GM23338 (cell line): ENCODE measurements around the gene ETV4. TPM values are rescaled to one million over a fixed set of nuclear protein-coding genes. Genes with fewer than 3 reads are reported as not detected.

Source experiments
- ATAC-seq: fragments of 200-7000 bp; cut with Tn5 transposase; 3 replicates; pipeline ENCODE4 v1.9.1; 2020
- DNase-seq: peaks from one replicate; pipeline ENCODE4 v3.0.0-alpha.2; 2015; ENCODE audit warnings: low spot score
- H2AFZ ChIP-seq: fragments of 200-600 bp; sonication (generic); 2 replicates; pipeline ENCODE4 v1.8.0; 2016; ENCODE audit warnings: antibody characterized with exemption, mild to moderate bottlenecking, moderate library complexity
- H3F3A ChIP-seq: fragments of 200-600 bp; sonication (generic); replicated peaks from 2 replicates; pipeline ENCODE4 v1.8.0; 2017; ENCODE audit warnings: antibody characterized with exemption, mixed run types, low read depth
- H3K27ac ChIP-seq: fragments of 200-600 bp; sonication (generic); 2 replicates; pipeline ENCODE4 v1.6.1; 2016; ENCODE audit warnings: low read depth
- H3K27me3 ChIP-seq: fragments of 200-600 bp; sonication (generic); 2 replicates; pipeline ENCODE4 v1.8.0; 2016; ENCODE audit warnings: mild to moderate bottlenecking, mixed run types, moderate library complexity; ENCODE audit not compliant: insufficient read depth
- H3K36me3 ChIP-seq: fragments of 200-600 bp; sonication (generic); 2 replicates; pipeline ENCODE4 v1.8.0; 2016; ENCODE audit warnings: mild to moderate bottlenecking; ENCODE audit not compliant: insufficient read depth
- H3K4me1 ChIP-seq: fragments of 200-600 bp; sonication (generic); 2 replicates; pipeline ENCODE4 v1.8.0; 2016; ENCODE audit warnings: mild to moderate bottlenecking, moderate library complexity; ENCODE audit not compliant: insufficient read depth
- H3K4me2 ChIP-seq: fragments of 200-600 bp; sonication (generic); 2 replicates; pipeline ENCODE4 v1.7.1; 2017; ENCODE audit warnings: mixed run types
- H3K4me3 ChIP-seq: fragments of 200-600 bp; sonication (generic); 2 replicates; pipeline ENCODE4 v1.6.1; 2016; ENCODE audit warnings: mixed run types
- H3K79me2 ChIP-seq: fragments of 200-600 bp; sonication (generic); replicated peaks from 2 replicates; pipeline ENCODE4 v1.8.0; 2017; ENCODE audit warnings: mild to moderate bottlenecking; ENCODE audit not compliant: insufficient read depth
- H3K9me2 ChIP-seq: fragments of 200-600 bp; sonication (generic); 2 replicates; pipeline ENCODE4 v1.8.0; 2017; ENCODE audit not compliant: insufficient read depth
- H4K20me1 ChIP-seq: fragments of 200-600 bp; sonication (generic); replicated peaks from 2 replicates; pipeline ENCODE4 v1.8.0; 2017; ENCODE audit warnings: mild to moderate bottlenecking; ENCODE audit not compliant: insufficient read depth
- H3K27ac Mint-ChIP-seq: 2 replicates; pipeline ENCODE4 v1.8.0; 2020; ENCODE audit warnings: inconsistent platforms, mild to moderate bottlenecking, moderate library complexity, mixed read lengths
- H3K27me3 Mint-ChIP-seq: 3 replicates; pipeline ENCODE4 v1.8.0; 2022; ENCODE audit warnings: low read depth, mild to moderate bottlenecking, moderate library complexity, mixed read lengths, inconsistent platforms; ENCODE audit not compliant: insufficient read depth, poor library complexity
- H3K36me3 Mint-ChIP-seq: 3 replicates; pipeline ENCODE4 v1.8.0; 2021; ENCODE audit warnings: low read depth, mild to moderate bottlenecking, inconsistent platforms, moderate library complexity, mixed read lengths
- H3K4me1 Mint-ChIP-seq: 3 replicates; pipeline ENCODE4 v1.8.0; 2020; ENCODE audit warnings: mild to moderate bottlenecking, inconsistent platforms, mixed read lengths
- H3K4me3 Mint-ChIP-seq: 3 replicates; pipeline ENCODE4 v1.8.0; 2021; ENCODE audit warnings: moderate library complexity, mild to moderate bottlenecking, inconsistent platforms, mixed read lengths
- H3K9me3 Mint-ChIP-seq: 3 replicates; pipeline ENCODE4 v1.8.0; 2020; ENCODE audit warnings: moderate library complexity, mild to moderate bottlenecking, inconsistent platforms, mixed read lengths
- CREB1 ChIP-seq: fragments of 250-450 bp; sonication (Bioruptor Pico); IDR thresholded peaks from 2 replicates; pipeline ENCODE4 v1.5.0; 2020; ENCODE audit warnings: low read depth, mild to moderate bottlenecking, moderate library complexity
- CTCF ChIP-seq, 2 experiments: fragments of 200-600 bp in 1 of 2; sonication (generic) in 1 of 2; conservative IDR thresholded peaks; 2 replicates each; pipeline versions ENCODE4 v1.5.1 to v1.6.1; 2016 to 2017; ENCODE audit warnings: antibody characterized with exemption in 2 of 2, low read depth in 2 of 2, mild to moderate bottlenecking in 2 of 2, moderate library complexity in 1 of 2
- ETS1 ChIP-seq: IDR thresholded peaks from 2 replicates; pipeline ENCODE4 v1.6.1; 2016; ENCODE audit warnings: antibody characterized with exemption
- EZH2 ChIP-seq: fragments of 200-600 bp; sonication (generic); IDR thresholded peaks from one replicate; pipeline ENCODE4 v1.8.0; 2017; ENCODE audit warnings: antibody characterized with exemption, mild to moderate bottlenecking, low read depth; ENCODE audit not compliant: unreplicated experiment
- EZH2phosphoT487 ChIP-seq: fragments of 200-600 bp; sonication (generic); IDR thresholded peaks from one replicate; pipeline ENCODE4 v1.8.1; 2018; ENCODE audit warnings: antibody characterized with exemption; ENCODE audit not compliant: unreplicated experiment
- NANOG ChIP-seq: IDR thresholded peaks from 2 replicates; pipeline ENCODE4 v1.6.1; 2016; ENCODE audit warnings: antibody characterized with exemption, borderline replicate concordance
- POLR2AphosphoS5 ChIP-seq: IDR thresholded peaks from 2 replicates; pipeline ENCODE4 v1.6.1; 2016; ENCODE audit warnings: antibody characterized with exemption, low read depth
- REST ChIP-seq: IDR thresholded peaks from one replicate; pipeline ENCODE4 v1.6.1; 2018; ENCODE audit warnings: antibody characterized with exemption; ENCODE audit not compliant: unreplicated experiment
- ZNF331 ChIP-seq: fragments of 250-450 bp; sonication (Bioruptor Pico); IDR thresholded peaks from 2 replicates; pipeline ENCODE4 v1.5.0; 2020; ENCODE audit warnings: low read depth, mild to moderate bottlenecking, moderate library complexity
- polyA plus RNA-seq: library from polyadenylated mRNA; unstranded; fragments of >200 nt; fragmentation: Nextera tagmentation; extraction: Ambion mirVana; gene quantifications from 2 replicates; pipeline ENCODE4 v1.2.1, GENCODE V29; 2016
- total RNA-seq: library from RNA; depleted of rRNA; stranded (reverse); fragments of >200 nt; shearing (Covaris generic); gene quantifications from 2 replicates; pipeline ENCODE4 v1.2.3, GENCODE V29; 2014

Gene ETV4
- total and polyA plus RNA-seq, 2 experiments from 2014 or later = 97.2 to 149 TPM

DNA sequence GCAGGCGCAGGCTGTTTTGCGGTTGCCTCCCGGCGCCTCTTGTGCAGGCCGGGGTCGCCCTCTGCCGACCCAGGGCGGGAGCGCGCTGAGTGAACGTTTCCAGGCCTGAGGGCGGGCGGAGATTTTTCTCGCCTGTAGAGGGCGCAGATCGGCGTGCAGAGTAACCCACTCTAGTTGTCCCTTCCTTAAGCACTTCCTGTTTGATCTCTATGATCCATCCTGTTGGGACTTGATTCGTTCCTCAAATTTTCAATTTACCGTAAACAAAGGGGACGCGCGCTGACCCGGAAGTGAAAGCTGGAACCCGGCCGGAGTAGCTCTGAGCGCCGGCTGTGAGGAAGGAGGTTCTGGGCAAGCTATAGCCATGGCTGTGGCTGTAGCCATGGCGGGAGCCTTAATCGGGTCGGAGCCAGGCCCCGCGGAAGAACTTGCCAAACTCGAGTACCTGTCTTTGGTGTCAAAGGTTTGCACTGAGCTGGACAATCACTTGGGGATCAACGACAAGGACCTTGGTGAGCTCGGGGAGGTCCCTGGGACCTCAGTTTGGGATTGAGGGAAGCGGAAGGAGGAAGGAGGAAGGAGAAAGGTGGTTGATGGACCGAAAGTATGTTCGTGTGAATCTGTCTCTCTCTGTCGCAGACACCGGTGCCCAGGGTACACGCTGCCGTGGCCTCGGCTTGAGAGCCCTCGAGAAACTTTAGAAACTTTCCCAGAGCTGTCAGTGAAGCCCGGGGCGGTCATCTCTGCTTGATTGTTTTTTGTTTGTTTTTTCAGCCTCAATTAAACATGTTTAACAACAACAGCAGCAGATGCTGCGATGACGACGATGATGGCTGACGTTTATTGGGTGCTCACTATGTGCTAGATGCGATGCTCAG, 62.2 kb downstream of the ETV4 start, which contains the start of gene DHX8:
Gene DHX8, plus strand, starts transcription at position 302 of the 878 bp plus-strand sequence. Its CDS starts 63 bp downstream, at position 365.
- Histone ChIP-seq H3K4me3 (peak within 1 kb of the TSS; percentile 93), H3K4me1 (peaks cover 10% of the 10 kb centered on the region; the same call in 1 of the 2 replicates), H3K27me3 (no peaks in the 10 kb centered on the region), H3F3A (no peaks in the 10 kb centered on the region; the same call in 1 of the 2 replicates), H3K9me2 (no peaks in the 10 kb centered on the region), H3K36me3 (no peaks in the 10 kb centered on the region), H3K27ac (peak within 1 kb of the TSS; percentile 82), H4K20me1 (no peaks in the 10 kb centered on the region; the same call in 1 of the 2 replicates), H3K79me2 (peaks cover 48% of the 10 kb centered on the region), H2AFZ (peak within 1 kb of the TSS; percentile 74), H3K4me2 (peak within 1 kb of the TSS; percentile 89)
- Mint-ChIP-seq H3K9me3 (no peaks in the 10 kb centered on the region; the same call in 2 of the 3 replicates), H3K27me3 (peaks cover 5% of the 10 kb centered on the region), H3K27ac (peak within 1 kb of the TSS; percentile 99), H3K4me1 (peaks cover 17% of the 10 kb centered on the region), H3K4me3 (peak within 1 kb of the TSS; percentile 100), H3K36me3 (no peaks in the 10 kb centered on the region; the same call in 2 of the 3 replicates)
- TF ChIP-seq CTCF (conservative IDR thresholded peaks at IDR 0.05; ENCODE audit: low read depth in 2 of 2) (peak; percentile 100), NANOG (peak; percentile 89), EZH2phosphoT487 (no peak), POLR2AphosphoS5 (peak; percentile 78), ETS1 (peak; percentile 95), EZH2 (no peak), CREB1 (CRISPR knock-in tag) (peak; percentile 66)
- peak; percentile 99 for DNase-seq
- ATAC-seq = peak; percentile 98

GRCh38 chr17:43482103-43483012, 63.8 kb downstream of the ETV4 start:
- no peaks in the 10 kb centered on the region; the same call in 2 of the 3 replicates for H3K36me3 Mint-ChIP-seq
- peaks cover 10% of the 10 kb centered on the region; the same call in 1 of the 2 replicates for H3K4me1 ChIP-seq
- no peaks in the 10 kb centered on the region for H3K27me3 ChIP-seq
- H3K36me3 ChIP-seq = no peaks in the 10 kb centered on the region
- H3K27ac ChIP-seq = no peak overlapping the region
- peaks cover 32% of the 10 kb centered on the region for H3K79me2 ChIP-seq
- no peak overlapping the region for H3K4me3 ChIP-seq
- no peak overlapping the region for H3K4me3 Mint-ChIP-seq
- peaks cover 23% of the 10 kb centered on the region for H3K4me1 Mint-ChIP-seq
- no peak overlapping the region for H3K4me2 ChIP-seq
- no peaks in the 10 kb centered on the region for H3K9me2 ChIP-seq
- ATAC-seq (no peak), DNase-seq (no peak)
- no peaks in the 10 kb centered on the region; the same call in 2 of the 3 replicates for H3K9me3 Mint-ChIP-seq
- no peak overlapping the region; the same call in 1 of the 2 replicates for H3K27ac Mint-ChIP-seq
- no peaks in the 10 kb centered on the region; the same call in 1 of the 2 replicates for H4K20me1 ChIP-seq
- peaks cover 5% of the 10 kb centered on the region for H3K27me3 Mint-ChIP-seq
- H2AFZ ChIP-seq = peak overlapping the region; percentile 74
- no peaks in the 10 kb centered on the region; the same call in 1 of the 2 replicates for H3F3A ChIP-seq
- TF ChIP-seq ETS1 (no peak), ZNF331 (CRISPR knock-in tag) (no peak), REST (no peak), CTCF (conservative IDR thresholded peaks at IDR 0.05; ENCODE audit: low read depth in 2 of 2) (no peak), CREB1 (CRISPR knock-in tag) (no peak)
